ENCODE results near the gene OSBPL1A.

OSBPL1A gene

GRCh38 chr18:24265502-24266064, 132.0 kb downstream of the OSBPL1A start:
- no peak for DNase-seq

GRCh38 chr18:24263050-24263449, 134.6 kb downstream of the OSBPL1A start:
- DNase-seq: no peak

GRCh38 chr18:24262087-24262486, 135.5 kb downstream of the OSBPL1A start:
- peak; percentile 14 for DNase-seq

- DNase-seq: peak; percentile 60
Observed at GRCh38 chr18:24259869-24260641, 137.6 kb downstream of the OSBPL1A start.

- no peak for DNase-seq
Observed at GRCh38 chr18:24254071-24254470, 143.6 kb downstream of the OSBPL1A start.

GRCh38 chr18:24249716-24250115, 147.9 kb downstream of the OSBPL1A start:
- no peak for DNase-seq

GRCh38 chr18:24248359-24248758, 149.3 kb downstream of the OSBPL1A start:
- DNase-seq: no peak

GRCh38 chr18:24246143-24246542, 151.5 kb downstream of the OSBPL1A start:
- no peak for DNase-seq

GRCh38 chr18:24244698-24245097, 152.9 kb downstream of the OSBPL1A start:
- no peak for DNase-seq

- DNase-seq: no peak
Observed at GRCh38 chr18:24243677-24244076, 153.9 kb downstream of the OSBPL1A start.

- no peak for DNase-seq
Observed at GRCh38 chr18:24239341-24239740, 158.3 kb downstream of the OSBPL1A start.

- DNase-seq: no peak
Observed at GRCh38 chr18:24238387-24238786, 159.2 kb downstream of the OSBPL1A start.

GRCh38 chr18:24234850-24235418, 162.7 kb downstream of the OSBPL1A start:
- DNase-seq: no peak

- DNase-seq: no peak
Observed at GRCh38 chr18:24234330-24234729, 163.3 kb downstream of the OSBPL1A start.

- no peak for DNase-seq
Observed at GRCh38 chr18:24232800-24233199, 164.8 kb downstream of the OSBPL1A start.

- DNase-seq: peak; percentile 33
Observed at GRCh38 chr18:24231773-24232735, 165.6 kb downstream of the OSBPL1A start.

GRCh38 chr18:24230766-24231165, 166.9 kb downstream of the OSBPL1A start:
- DNase-seq: no peak

GRCh38 chr18:24228667-24229041, 169.0 kb downstream of the OSBPL1A start:
- no peak for DNase-seq

GRCh38 chr18:24227977-24228666, 169.5 kb downstream of the OSBPL1A start:
- no peak for DNase-seq

- DNase-seq: no peak
Observed at GRCh38 chr18:24220318-24220688, 177.3 kb downstream of the OSBPL1A start.

GRCh38 chr18:24219561-24220317, 177.9 kb downstream of the OSBPL1A start:
- DNase-seq: no peak

GRCh38 chr18:24214913-24215312, 182.7 kb downstream of the OSBPL1A start:
- DNase-seq: no peak
